Tibial nerve (tissue), 4 donors: ENCODE results near the gene EPN3. TPM values are rescaled to one million over a fixed set of nuclear protein-coding genes. Genes with fewer than 3 reads are reported as not detected.

ENCODE experiments used
- DNase-seq, 2 donors: peaks; one replicate each; pipeline ENCODE4 v3.0.0-alpha.2; 2019; ENCODE audit warnings: low spot score in 2 of 2
- H3K27ac ChIP-seq, 4 donors: fragments of 200-600 bp; sonication (generic) in 3 of 4; one replicate each; pipeline ENCODE4 v1.5.1; 2017 to 2019; ENCODE audit warnings: mild to moderate bottlenecking in 1 of 4
- H3K27me3 ChIP-seq, 2 donors: fragments of 200-600 bp; sonication (generic) in 1 of 2; one replicate each; pipeline versions ENCODE4 v1.5.1 to v1.6.0; 2017 to 2019
- H3K36me3 ChIP-seq, 3 donors: fragments of 200-600 bp; sonication (generic); one replicate each; pipeline ENCODE4 v1.5.1; 2018 to 2019
- H3K4me1 ChIP-seq, 4 donors: fragments of 200-600 bp; sonication (generic) in 3 of 4; one replicate each; pipeline ENCODE4 v1.5.1; 2017 to 2019
- H3K4me3 ChIP-seq, 4 donors: fragments of 200-600 bp; sonication (generic) in 3 of 4; one replicate each; pipeline ENCODE4 v1.5.1; 2017 to 2019; ENCODE audit warnings: mild to moderate bottlenecking in 1 of 4, moderate library complexity in 1 of 4
- H3K9me3 ChIP-seq, 4 donors: fragments of 200-600 bp; sonication (generic) in 3 of 4; one replicate each; pipeline ENCODE4 v1.5.1; 2017 to 2019
- CTCF ChIP-seq, 5 experiments: fragments of 200-600 bp in 3 of 5; fragments of 450-650 bp in 2 of 5; sonication (generic) in 3 of 5; IDR thresholded peaks; one replicate each; pipeline ENCODE4 v1.5.1; 2016 to 2019; ENCODE audit warnings: antibody characterized with exemption in 5 of 5, mild to moderate bottlenecking in 3 of 5, moderate library complexity in 2 of 5
- EP300 ChIP-seq, 2 donors: sonication (generic); formaldehyde crosslinking; IDR thresholded peaks; one replicate each; pipeline ENCODE4 v1.6.1; 2017; ENCODE audit warnings: antibody characterized with exemption in 2 of 2, mild to moderate bottlenecking in 1 of 2
- POLR2A ChIP-seq, 2 donors: fragments of 450-650 bp; IDR thresholded peaks; one replicate each; pipeline ENCODE4 v1.6.1; 2017; ENCODE audit warnings: antibody characterized with exemption in 2 of 2, mild to moderate bottlenecking in 2 of 2, moderate library complexity in 2 of 2
- WGBS, 2 donors: methylation state at CpG; one replicate each; pipeline ENCODE4 v1.1.5; 2018; 5-methylcytosine and 5-hydroxymethylcytosine counted together
- total RNA-seq, 4 donors: library from RNA; depleted of rRNA; stranded (reverse); fragments of >200 nt; gene quantifications; one replicate each; pipeline ENCODE4 v1.1.0, GENCODE V29; 2016

The EPN3 gene
- total RNA-seq, 4 donors from 2014 or later = 0.22 to 0.42 TPM; not detected in 2

DNA sequence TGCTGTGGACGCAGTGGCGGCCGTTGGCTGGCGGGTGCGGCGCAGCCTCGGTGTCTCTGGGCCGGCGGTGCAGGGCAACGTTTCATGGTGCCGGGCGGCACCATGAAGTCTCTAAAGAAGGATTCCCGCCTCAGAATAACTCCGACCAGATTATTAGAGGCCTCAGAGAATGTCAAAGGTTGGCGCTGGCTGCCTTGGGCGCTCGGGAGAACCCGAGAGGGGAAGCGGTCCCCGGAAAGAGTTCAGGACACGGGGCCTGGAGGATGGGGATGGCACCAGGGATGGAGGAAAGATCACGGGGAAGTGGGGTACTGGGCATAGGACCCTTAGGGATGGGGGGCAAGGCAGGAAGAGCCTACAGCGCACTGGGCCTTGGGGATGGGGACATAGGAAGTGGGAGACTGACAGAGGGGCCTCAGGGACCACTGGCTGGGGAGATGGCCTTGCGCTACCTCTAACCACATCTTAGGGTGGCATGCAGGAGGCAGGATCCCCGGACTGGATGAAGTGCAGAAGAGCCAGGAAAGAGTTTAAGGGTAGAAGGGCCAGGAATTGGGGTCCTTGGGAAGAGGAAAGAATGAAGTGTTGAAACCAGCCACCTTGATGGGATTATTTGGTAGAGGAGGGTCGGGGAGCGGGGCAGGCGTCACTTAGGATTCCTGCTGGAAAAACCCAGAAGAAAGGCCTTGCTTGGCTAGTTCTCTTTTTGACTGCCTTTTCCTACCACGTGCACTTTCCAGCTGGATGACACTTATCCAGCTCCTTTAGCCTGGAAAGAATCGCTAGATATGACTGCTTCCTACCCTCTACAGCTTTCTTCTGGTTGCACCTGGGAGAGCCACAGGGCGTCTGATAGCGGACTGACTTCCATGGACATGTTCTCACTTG is 23.7 kb upstream of the EPN3 start:
- Histone ChIP-seq H3K36me3 (no peaks in the 10 kb centered on the region), H3K4me1 (peaks cover 0 to 36% (median 8%) of the 10 kb centered on the region in 4 donors), H3K4me3 (peak overlapping the region; percentile 53 to 81 (median 63)), H3K9me3 (no peaks in the 10 kb centered on the region), H3K27ac (peak overlapping the region; percentile 78 to 93 (median 84)), H3K27me3 (no peaks in the 10 kb centered on the region)
- DNase-seq = no peak
- no peak for TF ChIP-seq POLR2A (IDR thresholded peaks at IDR 0.05)
- TF ChIP-seq CTCF (IDR thresholded peaks at IDR 0.05) = no peak
- TF ChIP-seq EP300 (IDR thresholded peaks at IDR 0.05) = no peak
- WGBS, 2 donors = 24 to 25% methylated on average over 32 of the region's 32 CpGs

DNA sequence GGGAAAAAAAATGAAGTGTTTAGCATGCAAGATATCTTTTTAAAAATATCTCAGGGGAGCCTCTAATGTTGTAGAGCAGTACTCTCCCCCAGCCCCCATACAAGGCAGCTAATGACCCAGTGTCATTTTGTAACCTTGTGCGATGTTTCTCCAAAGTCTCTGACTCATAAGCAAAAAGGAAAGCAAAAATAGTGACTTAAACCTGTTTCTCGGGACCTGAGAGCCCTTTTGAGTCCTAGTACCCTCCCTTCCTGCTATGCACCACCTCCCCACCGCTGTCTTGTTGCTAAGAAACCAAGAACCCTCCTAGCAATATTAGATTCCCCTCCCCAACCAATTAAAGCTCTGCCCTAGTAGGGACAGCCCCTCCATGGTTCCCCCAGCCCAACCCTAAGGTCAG is 21.5 kb upstream of the EPN3 start:
- DNase-seq = no peak
- Histone ChIP-seq H3K27ac (peak overlapping the region in 2 of 4 donors; percentile 73 to 74), H3K36me3 (no peaks in the 10 kb centered on the region), H3K4me3 (no peak overlapping the region), H3K4me1 (peaks cover 0 to 59% (median 17%) of the 10 kb centered on the region in 4 donors), H3K27me3 (no peaks in the 10 kb centered on the region), H3K9me3 (no peaks in the 10 kb centered on the region)
- 37 to 46% methylated on average over 3 of the region's 3 CpGs for WGBS, 2 donors
- no peak for TF ChIP-seq EP300 (IDR thresholded peaks at IDR 0.05)
- TF ChIP-seq POLR2A (IDR thresholded peaks at IDR 0.05) = no peak
- TF ChIP-seq CTCF (IDR thresholded peaks at IDR 0.05) = no peak

DNA sequence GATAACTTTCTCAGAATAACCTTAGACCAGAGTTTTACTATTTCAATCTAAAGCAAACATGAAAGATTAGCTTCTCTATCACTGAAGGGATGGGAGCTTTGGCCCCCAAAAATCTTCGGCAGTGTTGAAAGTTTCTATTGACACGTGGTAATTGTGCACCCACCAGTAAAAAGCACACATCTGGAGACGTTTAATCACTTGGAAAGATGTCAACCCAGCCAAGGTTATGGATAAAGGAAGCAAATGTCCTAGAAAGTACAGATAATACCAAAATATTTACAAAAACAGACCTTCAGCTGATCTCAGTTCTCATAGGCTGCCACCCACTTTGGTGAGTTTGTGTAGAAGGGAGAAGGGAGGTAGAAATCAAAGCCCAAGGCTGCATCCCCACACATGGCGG is 19.0 kb upstream of the EPN3 start:
- Histone ChIP-seq H3K27me3 (no peaks in the 10 kb centered on the region), H3K36me3 (no peaks in the 10 kb centered on the region), H3K9me3 (no peaks in the 10 kb centered on the region), H3K4me3 (no peak overlapping the region), H3K27ac (no peak overlapping the region), H3K4me1 (peaks cover 0 to 57% (median 17%) of the 10 kb centered on the region in 4 donors)
- no peak for DNase-seq
- 59 to 62% methylated on average over 4 of the region's 4 CpGs for WGBS, 2 donors
- TF ChIP-seq POLR2A (IDR thresholded peaks at IDR 0.05) (no peak), CTCF (IDR thresholded peaks at IDR 0.05) (no peak), EP300 (IDR thresholded peaks at IDR 0.05) (no peak)

DNA sequence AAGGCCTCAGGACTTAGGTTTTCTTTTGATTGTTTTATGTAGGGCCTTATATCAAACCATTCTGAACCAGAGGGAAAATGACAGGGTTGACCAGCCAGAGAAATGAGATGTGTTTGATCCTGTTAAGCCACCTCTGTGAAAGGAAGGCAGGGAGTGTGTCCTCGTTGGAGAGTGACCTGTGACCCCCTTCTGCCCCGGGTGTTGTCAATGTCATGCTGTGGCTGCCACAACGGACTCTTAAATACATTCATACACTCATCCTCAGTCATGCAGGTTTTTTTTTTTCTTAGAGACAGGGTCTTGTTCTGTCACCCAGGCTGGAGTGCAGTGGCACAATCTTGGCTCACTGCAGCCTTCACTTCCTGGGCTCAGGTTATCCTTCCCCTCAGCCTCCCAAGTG is 18.1 kb upstream of the EPN3 start:
- H3K4me1 ChIP-seq = peaks cover 0 to 56% (median 9%) of the 10 kb centered on the region in 4 donors
- H3K27me3 ChIP-seq = no peaks in the 10 kb centered on the region
- TF ChIP-seq CTCF (IDR thresholded peaks at IDR 0.05) = no peak
- no peak for TF ChIP-seq POLR2A (IDR thresholded peaks at IDR 0.05)
- TF ChIP-seq EP300 (IDR thresholded peaks at IDR 0.05) = no peak
- no peak overlapping the region for H3K4me3 ChIP-seq
- peak overlapping the region in 2 of 4 donors; percentile 41 to 43 for H3K27ac ChIP-seq
- H3K9me3 ChIP-seq = no peaks in the 10 kb centered on the region
- no peak for DNase-seq
- H3K36me3 ChIP-seq = no peaks in the 10 kb centered on the region
- 41 to 46% methylated on average over 3 of the region's 3 CpGs for WGBS, 2 donors
